Activated CD4-positive, alpha-beta memory T cell treated with anti-CD3 and anti-CD28 coated beads, Interleukin-2, amount 10 ng/mL, durations not matched to agents 7 days and 5 days (primary cell): ENCODE measurements around the gene TMEM150A. TPM values are rescaled to one million over a fixed set of nuclear protein-coding genes. Genes with fewer than 3 reads are reported as not detected.
"Not testable (repeated sequence)": the region's sequence is repeated elsewhere in the genome, so short reads cannot be mapped to it uniquely, and the experiment has no call there.

Experiments used
- CTCF ChIA-PET: fragments of 350-600 bp; sonication (Branson Sonifier 250); formaldehyde crosslinking; loops from one replicate; lab custom pipeline; 2021; ENCODE audit warnings: antibody characterized with exemption, inconsistent platforms; lab: Charles Lee
- POLR2A ChIA-PET: fragments of 350-600 bp; sonication (Branson Sonifier 250); formaldehyde crosslinking; loops from one replicate; lab custom pipeline; 2021; ENCODE audit warnings: antibody characterized with exemption; lab: Charles Lee
- DNase-seq: peaks from one replicate; pipeline ENCODE4 v3.0.0-alpha.2; 2020
- H3K27ac Mint-ChIP-seq: one replicate; pipeline ENCODE4 v1.8.0; 2021; ENCODE audit warnings: mild to moderate bottlenecking, mixed read lengths
- H3K27me3 Mint-ChIP-seq: one replicate; pipeline ENCODE4 v1.8.0; 2021; ENCODE audit warnings: mixed read lengths
- H3K36me3 Mint-ChIP-seq: one replicate; pipeline ENCODE4 v1.8.0; 2021; ENCODE audit warnings: low read depth, mixed read lengths
- H3K4me1 Mint-ChIP-seq: one replicate; pipeline ENCODE4 v1.8.0; 2021; ENCODE audit warnings: mixed read lengths
- H3K4me3 Mint-ChIP-seq: one replicate; pipeline ENCODE4 v1.8.0; 2021; ENCODE audit warnings: mild to moderate bottlenecking, mixed read lengths
- H3K9me3 Mint-ChIP-seq: one replicate; pipeline ENCODE4 v1.8.0; 2021; ENCODE audit warnings: mixed read lengths
- total RNA-seq, 2 experiments: library from RNA; stranded (reverse); gene quantifications; one replicate each; pipeline ENCODE4 v1.2.3, GENCODE V29; 2021

Gene TMEM150A
- total RNA-seq, 2 experiments from 2014 or later: 1.3 to 2.0 TPM

DNA sequence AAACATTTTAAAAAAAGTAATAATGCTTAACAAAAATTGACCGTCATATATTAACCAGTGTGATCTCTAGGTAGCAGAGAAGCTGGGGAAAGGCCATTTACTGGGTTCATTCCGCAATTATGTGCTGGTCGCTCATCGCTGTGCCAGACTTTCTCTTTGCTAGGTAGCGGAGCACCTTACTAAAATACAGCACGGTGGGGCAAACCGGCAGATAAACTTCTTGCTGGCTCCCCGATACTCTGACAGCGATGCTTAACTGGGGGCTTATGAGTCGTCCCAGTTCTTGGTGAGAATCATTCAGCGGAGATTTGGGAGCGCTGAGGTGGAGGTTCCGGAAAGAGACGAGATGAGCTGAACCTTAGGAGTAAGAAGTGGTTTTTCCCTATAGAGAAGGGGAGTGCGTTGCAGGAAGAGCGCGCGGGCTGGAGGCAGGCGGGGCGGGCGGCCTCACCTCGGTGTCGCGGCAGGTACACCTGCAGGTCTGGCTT lies 8.8 kb upstream of the TMEM150A start:
- Mint-ChIP-seq H3K27ac (peak overlapping the region; percentile 80), H3K4me1 (peaks cover 44% of the 10 kb centered on the region), H3K9me3 (no peaks in the 10 kb centered on the region), H3K36me3 (peaks cover 27% of the 10 kb centered on the region), H3K27me3 (no peaks in the 10 kb centered on the region), H3K4me3 (peak overlapping the region; percentile 94)
- ChIA-PET CTCF (interaction anchor here (0.9 to 1.7 kb wide), 3 partner anchors 8 to 59 kb away, joined by 4 to 5 read pairs (median 5); partner anchors contain the start of gene TMEM150A), POLR2A (interaction anchor here (0.9 to 3.9 kb wide), 16 partner anchors 8 to 284 kb away, joined by 3 to 38 read pairs (median 4); partner anchors contain the start of genes MAT2A, RNF181, TMEM150A and VAMP5)
- DNase-seq: no peak

DNA sequence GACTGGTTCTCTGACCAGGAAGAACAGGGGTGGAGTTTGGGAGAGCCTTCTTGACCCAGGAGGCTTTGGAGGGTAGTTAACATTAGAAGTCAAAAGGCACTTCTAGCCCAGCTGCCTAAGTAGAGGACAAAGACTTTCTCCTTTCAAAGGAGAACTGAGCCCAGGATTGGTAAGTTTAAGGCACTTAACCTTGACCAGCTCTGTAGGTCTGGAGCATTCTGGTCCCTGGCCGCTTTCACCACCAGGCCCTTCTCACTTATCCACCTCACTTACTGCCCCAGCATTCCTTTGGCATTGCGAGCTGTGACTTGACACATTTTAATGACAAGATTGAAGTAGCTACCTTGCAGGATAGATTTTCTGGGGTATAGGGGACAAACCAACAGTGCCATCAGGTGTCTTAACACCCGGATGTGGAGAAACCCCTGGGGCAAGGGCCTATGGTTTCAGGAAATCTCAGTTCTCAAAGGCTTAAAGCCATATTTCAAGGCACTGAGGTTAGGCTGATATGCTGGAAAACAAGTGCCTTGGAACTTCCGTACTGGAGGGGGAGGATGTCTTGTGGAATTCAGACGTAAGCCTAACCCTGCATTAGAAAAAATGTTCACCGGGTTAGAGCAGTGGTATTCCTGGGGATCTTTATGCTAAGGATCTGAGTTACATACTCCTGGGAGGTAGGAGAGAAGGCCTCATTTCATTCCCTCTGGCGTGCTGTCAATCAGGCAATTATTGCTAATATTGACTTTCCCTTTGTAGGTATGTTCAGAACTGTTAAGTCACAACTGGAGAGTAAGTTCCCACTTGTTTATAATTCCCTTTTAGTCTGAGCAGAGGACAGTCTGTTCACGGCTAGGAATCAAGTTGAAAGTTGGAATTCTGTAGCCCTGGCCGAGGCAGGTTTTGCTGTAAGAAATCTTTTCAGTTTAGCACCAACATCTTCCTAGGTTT lies 5.0 kb upstream of the TMEM150A start:
- DNase-seq: no peak
- no peak overlapping the region for H3K4me3 Mint-ChIP-seq
- H3K27ac Mint-ChIP-seq: no peak overlapping the region
- POLR2A ChIA-PET: interaction anchor here (3.8 to 8.1 kb wide), 2 partner anchors 8 to 12 kb away, joined by 27 to 40 read pairs; partner anchors contain the start of genes RNF181 and USP39
- peaks cover 25% of the 10 kb centered on the region for H3K36me3 Mint-ChIP-seq
- CTCF ChIA-PET: interaction anchor here (1.0 kb wide), 1 partner anchor 207 kb away, joined by 4 read pairs; no protein-coding TSS in a partner anchor
- no peaks in the 10 kb centered on the region for H3K9me3 Mint-ChIP-seq
- H3K27me3 Mint-ChIP-seq: peaks cover 2% of the 10 kb centered on the region
- peaks cover 35% of the 10 kb centered on the region for H3K4me1 Mint-ChIP-seq

DNA sequence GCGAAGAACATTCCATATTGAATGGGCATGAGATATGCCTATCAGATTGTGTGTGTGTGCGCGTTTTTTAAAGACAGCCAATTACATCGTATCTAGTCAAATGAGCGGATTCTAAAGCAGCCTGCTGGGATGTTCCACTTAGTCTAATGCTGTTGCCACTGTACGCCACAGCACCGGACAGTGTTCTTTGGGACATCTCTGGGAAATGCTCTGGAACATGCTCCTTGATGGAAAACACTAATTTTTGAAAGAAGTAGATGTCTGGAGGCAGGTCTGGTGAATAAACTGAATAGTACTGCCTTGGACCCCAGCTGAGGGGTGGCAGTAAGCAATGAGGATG lies 3.6 kb upstream of the TMEM150A start:
- DNase-seq: no peak
- H3K9me3 Mint-ChIP-seq: no peaks in the 10 kb centered on the region
- H3K4me1 Mint-ChIP-seq: peaks cover 31% of the 10 kb centered on the region
- POLR2A ChIA-PET: interaction anchor here (0.6 to 8.1 kb wide), 5 partner anchors 10 to 279 kb away, joined by 3 to 40 read pairs (median 4); partner anchors contain the start of genes RNF181, TGOLN2 and USP39
- H3K4me3 Mint-ChIP-seq: no peak overlapping the region
- CTCF ChIA-PET: interaction anchor here (1.6 kb wide), 1 partner anchor 15 kb away, joined by 3 read pairs; no protein-coding TSS in a partner anchor
- H3K27me3 Mint-ChIP-seq: peaks cover 2% of the 10 kb centered on the region
- H3K36me3 Mint-ChIP-seq: peaks cover 21% of the 10 kb centered on the region
- H3K27ac Mint-ChIP-seq: no peak overlapping the region

GRCh38 chr2:85605406-85606115 lies 3.1 kb upstream of the TMEM150A start:
- no peaks in the 10 kb centered on the region for H3K9me3 Mint-ChIP-seq
- ChIA-PET CTCF (interaction anchor here (0.9 to 1.6 kb wide), 3 partner anchors 10 to 186 kb away, joined by 3 read pairs; partner anchors contain the start of gene RNF181), POLR2A (interaction anchor here (0.6 to 8.1 kb wide), 6 partner anchors 10 to 278 kb away, joined by 3 to 40 read pairs (median 4); partner anchors contain the start of genes MAT2A, RNF181, TGOLN2 and USP39)
- H3K36me3 Mint-ChIP-seq: peaks cover 21% of the 10 kb centered on the region
- peaks cover 31% of the 10 kb centered on the region for H3K4me1 Mint-ChIP-seq
- peaks cover 2% of the 10 kb centered on the region for H3K27me3 Mint-ChIP-seq
- no peak for DNase-seq
- no peak overlapping the region for H3K27ac Mint-ChIP-seq
- H3K4me3 Mint-ChIP-seq: no peak overlapping the region

DNA sequence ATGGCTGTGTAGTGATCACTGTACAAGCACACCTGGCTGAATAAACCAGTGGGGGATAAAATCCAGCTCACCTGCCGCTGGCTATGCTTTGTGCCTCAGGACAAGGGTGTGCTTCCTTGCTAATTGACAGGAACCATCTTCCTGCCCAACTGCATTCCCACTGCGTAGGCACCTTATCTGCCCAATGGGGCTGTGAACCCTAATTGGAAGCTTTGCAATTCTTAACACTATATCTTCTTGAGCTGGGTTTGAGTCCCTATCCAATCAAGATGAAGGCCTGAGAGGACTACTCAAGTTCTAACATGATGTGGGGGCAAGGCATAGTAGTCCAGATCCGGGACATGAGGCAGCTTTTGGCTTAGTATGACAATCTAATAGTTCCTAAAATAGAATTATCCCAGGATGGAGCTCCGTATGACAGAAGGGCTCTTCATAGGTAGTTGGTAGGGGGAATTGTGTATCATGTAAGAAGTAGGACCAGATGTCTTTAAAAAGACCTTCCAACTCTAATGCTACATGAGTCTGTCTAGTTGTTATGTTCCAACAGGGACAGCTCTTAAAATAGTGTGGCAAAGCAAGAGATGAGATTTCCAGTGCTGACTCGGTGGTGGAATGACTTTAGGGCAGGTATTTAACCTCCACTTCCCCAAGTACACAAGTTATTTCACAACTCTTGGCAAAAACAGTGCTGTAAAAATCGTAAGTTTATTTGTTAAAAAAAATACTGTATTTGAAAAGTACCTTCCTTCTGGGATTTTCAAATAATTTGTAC lies 2.3 kb upstream of the TMEM150A start:
- no peak for DNase-seq
- Mint-ChIP-seq H3K36me3 (peaks cover 17% of the 10 kb centered on the region), H3K4me3 (no peak overlapping the region), H3K27ac (no peak overlapping the region), H3K27me3 (peaks cover 2% of the 10 kb centered on the region), H3K9me3 (no peaks in the 10 kb centered on the region), H3K4me1 (peaks cover 26% of the 10 kb centered on the region)
- CTCF ChIA-PET: interaction anchor here (0.9 to 1.2 kb wide), 2 partner anchors 9 to 185 kb away, joined by 3 read pairs; partner anchors contain the start of gene RNF181
- POLR2A ChIA-PET: interaction anchor here (0.7 to 8.1 kb wide), 5 partner anchors 7 to 94 kb away, joined by 3 to 40 read pairs (median 14); partner anchors contain the start of genes C2orf68, MAT2A, RNF181 and USP39

DNA sequence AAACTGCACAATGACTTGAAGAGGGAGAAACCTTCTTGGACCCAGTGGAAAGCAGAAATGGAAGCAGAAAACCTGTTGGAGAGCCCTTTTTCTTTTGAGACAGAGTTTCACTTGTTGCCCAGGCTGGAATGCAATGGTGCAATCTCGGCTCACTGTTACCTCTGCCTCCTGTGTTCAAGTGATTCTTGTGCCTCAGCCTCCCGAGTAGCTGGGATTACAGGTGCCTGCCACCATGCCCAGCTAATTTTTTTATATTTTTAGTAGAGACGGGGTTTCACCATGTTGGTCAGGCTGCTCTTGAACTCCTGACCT lies 1.6 kb upstream of the TMEM150A start:
- POLR2A ChIA-PET: interaction anchor here (0.7 to 8.1 kb wide), 4 partner anchors 8 to 94 kb away, joined by 4 to 40 read pairs (median 20); partner anchors contain the start of genes C2orf68, RNF181 and USP39
- H3K4me1 Mint-ChIP-seq: peaks cover 22% of the 10 kb centered on the region
- not testable (repeated sequence) for DNase-seq, H3K9me3 Mint-ChIP-seq, H3K4me3 Mint-ChIP-seq, H3K27me3 Mint-ChIP-seq, H3K27ac Mint-ChIP-seq
- CTCF ChIA-PET: interaction anchor here (1.2 kb wide), 1 partner anchor 184 kb away, joined by 3 read pairs; no protein-coding TSS in a partner anchor
- H3K36me3 Mint-ChIP-seq: peaks cover 13% of the 10 kb centered on the region

GRCh38 chr2:85601771-85602475 lies 575 bp downstream of the TMEM150A start:
- DNase-seq: no peak
- peaks cover 18% of the 10 kb centered on the region for H3K4me1 Mint-ChIP-seq
- H3K36me3 Mint-ChIP-seq: peaks cover 8% of the 10 kb centered on the region
- peak overlapping the region; percentile 69 for H3K4me3 Mint-ChIP-seq
- ChIA-PET POLR2A (interaction anchor here (0.8 to 8.1 kb wide), 6 partner anchors 11 to 63 kb away, joined by 3 to 40 read pairs (median 5); partner anchors contain the start of genes MAT2A, USP39 and VAMP8), CTCF (interaction anchor here (1.5 kb wide), 1 partner anchor 46 kb away, joined by 4 read pairs; no protein-coding TSS in a partner anchor)
- no peak overlapping the region for H3K27ac Mint-ChIP-seq
- no peaks in the 10 kb centered on the region for H3K9me3 Mint-ChIP-seq
- H3K27me3 Mint-ChIP-seq: peaks cover 2% of the 10 kb centered on the region

DNA sequence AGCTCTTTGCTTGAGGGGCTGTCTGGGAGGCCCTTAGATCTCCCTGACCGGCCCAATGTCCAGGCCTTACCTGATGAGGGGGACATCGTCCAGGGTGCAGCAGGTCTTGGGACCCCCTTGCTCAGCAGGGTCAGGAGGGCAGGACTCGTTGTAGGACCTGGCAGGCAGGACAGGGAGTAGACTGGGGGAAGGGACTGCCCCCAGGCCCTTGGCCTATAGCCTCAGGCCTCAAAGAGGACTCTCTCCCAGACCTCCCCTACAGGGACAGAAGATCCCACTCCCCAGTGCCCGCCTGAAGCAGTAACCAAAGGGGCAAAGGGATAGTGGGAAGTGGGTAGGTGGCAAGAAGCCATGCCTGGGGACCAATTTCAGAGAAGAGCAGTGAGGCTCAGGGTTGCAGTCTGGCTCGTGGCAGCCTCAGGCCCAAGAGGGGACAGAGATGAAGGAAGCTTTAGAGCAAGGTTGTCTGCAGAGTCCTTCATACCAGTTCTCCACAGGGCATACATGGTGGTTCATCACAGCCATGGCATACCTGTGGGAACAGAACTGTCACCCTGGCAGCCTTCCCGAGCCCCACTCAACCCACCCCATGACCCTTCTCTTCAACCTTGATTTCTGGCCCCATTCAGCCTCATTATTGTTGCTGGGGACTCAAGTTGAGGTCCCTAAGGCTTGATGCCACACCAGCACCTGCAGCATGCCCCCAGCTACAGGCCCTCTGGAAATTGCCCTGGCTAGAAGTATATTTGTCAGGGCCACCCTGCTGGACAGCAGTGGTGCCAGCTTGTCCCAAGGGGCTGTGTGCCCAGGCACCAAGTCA lies 1.3 kb downstream of the TMEM150A start:
- DNase-seq: no peak
- Mint-ChIP-seq H3K4me3 (peak overlapping the region; percentile 69), H3K27ac (no peak overlapping the region), H3K27me3 (peaks cover 2% of the 10 kb centered on the region), H3K4me1 (peaks cover 25% of the 10 kb centered on the region), H3K36me3 (peaks cover 10% of the 10 kb centered on the region), H3K9me3 (no peaks in the 10 kb centered on the region)
- ChIA-PET CTCF (no interaction called here), POLR2A (interaction anchor here (0.8 to 8.1 kb wide), 9 partner anchors 10 to 42 kb away, joined by 3 to 40 read pairs (median 4); partner anchors contain the start of genes C2orf68 and USP39)

- DNase-seq: no peak
- H3K4me1 Mint-ChIP-seq: peaks cover 32% of the 10 kb centered on the region
- peaks cover 16% of the 10 kb centered on the region for H3K36me3 Mint-ChIP-seq
- H3K27me3 Mint-ChIP-seq: peaks cover 2% of the 10 kb centered on the region
- no peaks in the 10 kb centered on the region for H3K9me3 Mint-ChIP-seq
- POLR2A ChIA-PET: interaction anchor here (1.1 to 8.1 kb wide), 6 partner anchors 10 to 41 kb away, joined by 3 to 40 read pairs (median 4); partner anchors contain the start of gene USP39
- no peak overlapping the region for H3K4me3 Mint-ChIP-seq
- CTCF ChIA-PET: interaction anchor here (1.0 kb wide), 1 partner anchor 10 kb away, joined by 3 read pairs; no protein-coding TSS in a partner anchor
- no peak overlapping the region for H3K27ac Mint-ChIP-seq
These were observed 2.3 kb downstream of the TMEM150A start for GRCh38 chr2:85600235-85600575.

DNA sequence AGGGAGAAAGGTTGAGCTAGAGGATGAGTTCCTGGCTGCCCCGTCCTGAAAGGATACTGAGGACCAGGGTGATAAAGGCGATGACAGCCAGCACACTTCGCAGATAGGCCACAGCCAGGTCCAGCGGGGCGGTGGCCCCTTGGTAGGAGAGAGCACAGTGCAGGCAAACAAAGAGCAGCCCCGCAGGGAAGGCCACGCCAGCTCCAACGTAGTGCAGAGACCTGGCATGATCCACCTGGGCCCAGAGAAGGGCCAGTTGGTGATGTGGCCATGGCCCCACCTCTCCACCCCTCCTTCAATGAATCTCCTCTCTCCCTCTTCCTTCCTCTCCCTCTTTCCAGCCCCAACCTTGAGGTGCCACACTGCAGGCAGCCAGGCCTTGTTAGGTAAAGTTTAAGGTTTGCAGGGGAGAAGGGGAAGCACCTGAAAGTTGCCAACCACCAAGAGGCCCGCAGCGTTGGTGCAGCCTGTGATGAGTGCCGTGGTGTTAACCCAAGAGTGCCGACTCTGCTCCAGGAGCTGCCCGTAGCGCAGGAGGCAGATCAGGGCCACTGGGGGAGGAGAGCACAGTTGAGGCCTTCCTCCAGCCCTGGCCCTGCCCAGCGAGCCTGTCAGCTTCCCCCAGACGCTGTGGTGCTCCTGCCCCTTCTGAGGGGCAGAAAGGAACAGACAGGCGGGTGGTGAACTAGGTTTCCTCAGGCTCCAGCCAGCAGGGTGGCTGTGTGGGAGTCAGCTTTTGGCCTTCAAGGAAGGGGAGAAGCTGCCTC lies 2.8 kb downstream of the TMEM150A start:
- H3K36me3 Mint-ChIP-seq: peaks cover 16% of the 10 kb centered on the region
- peaks cover 34% of the 10 kb centered on the region for H3K4me1 Mint-ChIP-seq
- no peak overlapping the region for H3K27ac Mint-ChIP-seq
- ChIA-PET CTCF (interaction anchor here (1.0 kb wide), 1 partner anchor 9 kb away, joined by 3 read pairs; no protein-coding TSS in a partner anchor), POLR2A (interaction anchor here (1.1 to 8.1 kb wide), 5 partner anchors 9 to 40 kb away, joined by 3 to 40 read pairs (median 4); partner anchors contain the start of gene USP39)
- H3K4me3 Mint-ChIP-seq: no peak overlapping the region
- peaks cover 2% of the 10 kb centered on the region for H3K27me3 Mint-ChIP-seq
- no peak for DNase-seq
- no peaks in the 10 kb centered on the region for H3K9me3 Mint-ChIP-seq
